ENCODE data around the gene WDPCP.
"Not testable (repeated sequence)": the region's sequence is repeated elsewhere in the genome, so short reads cannot be mapped to it uniquely, and the experiment has no call there.

GRCh38 chr2:63623763-63624162 is 35.5 kb upstream of the WDPCP start:
- not testable (repeated sequence) for TF ChIP-seq POLR2A (IDR thresholded peaks at IDR 0.05)
- TF ChIP-seq, protein P1, sequence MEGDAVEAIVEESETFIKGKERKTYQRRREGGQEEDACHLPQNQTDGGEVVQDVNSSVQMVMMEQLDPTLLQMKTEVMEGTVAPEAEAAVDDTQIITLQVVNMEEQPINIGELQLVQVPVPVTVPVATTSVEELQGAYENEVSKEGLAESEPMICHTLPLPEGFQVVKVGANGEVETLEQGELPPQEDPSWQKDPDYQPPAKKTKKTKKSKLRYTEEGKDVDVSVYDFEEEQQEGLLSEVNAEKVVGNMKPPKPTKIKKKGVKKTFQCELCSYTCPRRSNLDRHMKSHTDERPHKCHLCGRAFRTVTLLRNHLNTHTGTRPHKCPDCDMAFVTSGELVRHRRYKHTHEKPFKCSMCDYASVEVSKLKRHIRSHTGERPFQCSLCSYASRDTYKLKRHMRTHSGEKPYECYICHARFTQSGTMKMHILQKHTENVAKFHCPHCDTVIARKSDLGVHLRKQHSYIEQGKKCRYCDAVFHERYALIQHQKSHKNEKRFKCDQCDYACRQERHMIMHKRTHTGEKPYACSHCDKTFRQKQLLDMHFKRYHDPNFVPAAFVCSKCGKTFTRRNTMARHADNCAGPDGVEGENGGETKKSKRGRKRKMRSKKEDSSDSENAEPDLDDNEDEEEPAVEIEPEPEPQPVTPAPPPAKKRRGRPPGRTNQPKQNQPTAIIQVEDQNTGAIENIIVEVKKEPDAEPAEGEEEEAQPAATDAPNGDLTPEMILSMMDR (IDR thresholded peaks at IDR 0.05 in 4 of 5, conservative IDR thresholded peaks at IDR 0.05 in 1 of 5) = not testable (repeated sequence)

Measured in gastrocnemius medialis (tissue), 4 donors.